Neural crest cell (in vitro differentiated cells): ENCODE measurements around the gene RAD54L. TPM values are rescaled to one million over a fixed set of nuclear protein-coding genes. Genes with fewer than 3 reads are reported as not detected.
A peak's percentile ranks its signal among the peaks of the same experiment; 100 is the strongest.
"Not testable (repeated sequence)": the region's sequence is repeated elsewhere in the genome, so short reads cannot be mapped to it uniquely, and the experiment has no call there.

ENCODE experiments used
- DNase-seq: peaks from one replicate; pipeline ENCODE4 v3.0.0; 2021; ENCODE audit warnings: low read depth, mixed read lengths, low spot score
- H3K27ac Mint-ChIP-seq: one replicate; pipeline ENCODE4 v1.8.0; 2021; ENCODE audit warnings: mild to moderate bottlenecking, mixed read lengths; ENCODE audit not compliant: unreplicated experiment
- H3K27me3 Mint-ChIP-seq: 2 replicates; pipeline ENCODE4 v1.8.0; 2021; ENCODE audit warnings: low read depth, mild to moderate bottlenecking, mixed read lengths
- H3K36me3 Mint-ChIP-seq: 2 replicates; pipeline ENCODE4 v1.8.0; 2021; ENCODE audit warnings: low read depth, mild to moderate bottlenecking, mixed read lengths
- H3K4me1 Mint-ChIP-seq: 2 replicates; pipeline ENCODE4 v1.8.0; 2021; ENCODE audit warnings: mixed read lengths
- H3K4me3 Mint-ChIP-seq: one replicate; pipeline ENCODE4 v1.8.0; 2021; ENCODE audit warnings: mild to moderate bottlenecking, mixed read lengths
- H3K9me3 Mint-ChIP-seq: 2 replicates; pipeline ENCODE4 v1.8.0; 2021; ENCODE audit warnings: mixed read lengths
- total RNA-seq: library from RNA; stranded (reverse); gene quantifications from 2 replicates; pipeline ENCODE4 v1.2.1, GENCODE V29; 2021
- TF ChIP-seq, protein P1 (sequence below): fragments of 200-600 bp; sonication (generic); conservative IDR thresholded peaks from 2 replicates; pipeline ENCODE4 v1.5.0; 2021; ENCODE audit warnings: antibody characterized with exemption, mild to moderate bottlenecking

RAD54L gene
- total RNA-seq, 1 donor from 2014 or later = 55.8 TPM

DNA sequence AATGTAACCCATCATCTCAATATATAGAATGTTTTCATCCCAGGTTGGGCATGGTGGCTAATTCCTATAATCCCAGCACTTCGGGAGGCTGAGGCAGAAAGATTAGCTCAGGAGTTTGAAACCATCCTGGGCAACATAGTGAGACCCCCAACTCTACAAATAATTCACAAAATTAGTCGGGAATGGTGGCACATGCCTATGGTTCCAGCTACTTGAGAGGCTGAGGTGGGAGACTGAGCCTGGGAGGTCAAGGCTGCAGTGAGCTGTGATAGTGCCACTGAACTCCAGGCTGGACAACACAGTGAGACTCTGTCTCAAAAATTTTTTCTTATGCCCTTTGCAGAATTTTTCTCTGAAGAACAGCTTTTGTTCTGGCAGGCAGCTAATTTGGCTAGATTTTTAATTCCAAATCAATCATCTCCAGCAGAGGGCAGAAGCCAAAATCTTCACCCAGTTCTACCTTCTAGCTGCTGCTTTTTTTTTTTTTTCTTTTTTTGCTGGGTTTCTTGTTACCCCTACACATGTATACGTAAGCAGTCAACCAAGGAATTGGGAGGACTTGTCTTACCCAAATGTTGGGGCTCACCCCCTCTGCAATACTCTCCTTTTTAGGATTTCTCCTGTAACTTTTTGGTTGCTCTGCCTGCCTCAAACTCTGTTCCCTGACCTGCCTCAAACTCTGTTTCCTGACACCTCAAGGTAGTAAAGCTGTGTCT lies 2.7 kb upstream of the RAD54L start:
- Mint-ChIP-seq H3K36me3 (peaks cover 5% of the 10 kb centered on the region), H3K4me1 (peaks cover 31% of the 10 kb centered on the region), H3K27me3 (no peaks in the 10 kb centered on the region), H3K4me3 (peak overlapping the region; percentile 44), H3K9me3 (peaks cover 5% of the 10 kb centered on the region), H3K27ac (no peak overlapping the region)
- no peak for DNase-seq
- TF ChIP-seq, protein P1, sequence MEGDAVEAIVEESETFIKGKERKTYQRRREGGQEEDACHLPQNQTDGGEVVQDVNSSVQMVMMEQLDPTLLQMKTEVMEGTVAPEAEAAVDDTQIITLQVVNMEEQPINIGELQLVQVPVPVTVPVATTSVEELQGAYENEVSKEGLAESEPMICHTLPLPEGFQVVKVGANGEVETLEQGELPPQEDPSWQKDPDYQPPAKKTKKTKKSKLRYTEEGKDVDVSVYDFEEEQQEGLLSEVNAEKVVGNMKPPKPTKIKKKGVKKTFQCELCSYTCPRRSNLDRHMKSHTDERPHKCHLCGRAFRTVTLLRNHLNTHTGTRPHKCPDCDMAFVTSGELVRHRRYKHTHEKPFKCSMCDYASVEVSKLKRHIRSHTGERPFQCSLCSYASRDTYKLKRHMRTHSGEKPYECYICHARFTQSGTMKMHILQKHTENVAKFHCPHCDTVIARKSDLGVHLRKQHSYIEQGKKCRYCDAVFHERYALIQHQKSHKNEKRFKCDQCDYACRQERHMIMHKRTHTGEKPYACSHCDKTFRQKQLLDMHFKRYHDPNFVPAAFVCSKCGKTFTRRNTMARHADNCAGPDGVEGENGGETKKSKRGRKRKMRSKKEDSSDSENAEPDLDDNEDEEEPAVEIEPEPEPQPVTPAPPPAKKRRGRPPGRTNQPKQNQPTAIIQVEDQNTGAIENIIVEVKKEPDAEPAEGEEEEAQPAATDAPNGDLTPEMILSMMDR = peak; percentile 53

DNA sequence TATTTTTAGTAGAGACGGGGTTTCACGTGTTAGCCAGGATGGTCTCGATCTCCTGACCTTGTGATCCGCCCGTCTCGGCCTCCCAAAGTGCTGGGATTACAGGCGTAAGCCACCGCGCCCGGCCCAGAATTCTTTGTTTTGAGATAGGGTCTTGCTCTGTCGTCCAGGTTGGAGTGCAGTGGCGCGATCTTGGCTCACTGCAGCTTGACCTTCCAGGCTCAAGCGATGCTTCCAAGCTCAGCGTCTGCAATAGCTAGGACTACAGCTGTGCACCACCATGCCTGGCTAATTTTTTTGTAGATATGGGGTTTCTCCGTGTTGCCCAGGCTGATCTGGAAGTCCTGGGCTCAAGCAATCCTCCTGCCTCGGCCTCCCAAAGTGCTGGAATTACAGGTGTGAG lies 1.4 kb upstream of the RAD54L start:
- not testable (repeated sequence) for H3K27me3 Mint-ChIP-seq, H3K9me3 Mint-ChIP-seq, DNase-seq, H3K27ac Mint-ChIP-seq, H3K36me3 Mint-ChIP-seq
- Mint-ChIP-seq H3K4me3 (peak overlapping the region; percentile 99), H3K4me1 (peaks cover 31% of the 10 kb centered on the region)

DNA sequence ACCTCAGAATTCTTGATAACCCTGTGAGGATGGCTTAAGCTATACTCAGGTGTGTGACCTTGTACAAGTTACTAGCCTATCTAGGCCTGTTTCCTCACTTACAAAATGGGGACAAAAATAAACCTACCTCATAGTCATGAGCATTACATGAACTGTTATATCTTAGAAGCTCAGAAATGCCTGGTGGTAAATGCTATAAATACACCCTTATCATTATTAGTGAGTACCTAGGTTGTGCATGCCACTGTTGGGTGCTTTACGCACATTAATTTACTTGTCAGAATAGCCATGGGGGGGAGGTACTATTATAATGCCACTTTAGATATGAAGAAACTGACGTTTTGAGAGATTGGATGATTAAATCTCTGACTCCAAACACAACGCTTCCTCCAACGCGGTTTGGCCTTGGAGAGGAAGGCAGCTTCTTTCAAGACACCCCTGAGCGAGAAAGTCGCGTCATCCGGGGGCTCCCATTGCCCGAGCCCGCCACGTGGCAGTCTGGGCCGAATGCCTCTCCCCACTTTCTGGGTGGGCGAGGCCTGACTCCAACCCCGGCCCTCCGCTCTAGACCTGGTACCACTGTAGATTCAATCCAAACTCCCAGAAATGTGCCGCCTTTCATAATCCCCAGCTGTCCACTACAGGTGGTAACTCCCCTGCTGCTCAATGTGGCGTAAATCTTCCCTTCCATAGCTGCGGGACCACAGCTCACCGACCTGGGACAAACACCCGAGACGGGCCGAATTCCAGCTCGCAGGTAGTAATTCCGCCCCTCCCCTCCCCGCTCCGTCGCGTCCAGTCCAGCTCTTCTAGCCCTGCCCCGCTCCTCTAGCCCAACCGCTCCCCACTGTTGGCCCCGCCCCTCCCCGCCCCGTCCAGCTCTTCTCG lies 771 bp upstream of the RAD54L start:
- TF ChIP-seq, protein P1 = no peak
- Mint-ChIP-seq H3K9me3 (peaks cover 5% of the 10 kb centered on the region), H3K4me1 (peaks cover 31% of the 10 kb centered on the region), H3K36me3 (peaks cover 5% of the 10 kb centered on the region), H3K4me3 (peak overlapping the region; percentile 99), H3K27ac (peak overlapping the region; percentile 92), H3K27me3 (no peaks in the 10 kb centered on the region)
- DNase-seq = no peak

DNA sequence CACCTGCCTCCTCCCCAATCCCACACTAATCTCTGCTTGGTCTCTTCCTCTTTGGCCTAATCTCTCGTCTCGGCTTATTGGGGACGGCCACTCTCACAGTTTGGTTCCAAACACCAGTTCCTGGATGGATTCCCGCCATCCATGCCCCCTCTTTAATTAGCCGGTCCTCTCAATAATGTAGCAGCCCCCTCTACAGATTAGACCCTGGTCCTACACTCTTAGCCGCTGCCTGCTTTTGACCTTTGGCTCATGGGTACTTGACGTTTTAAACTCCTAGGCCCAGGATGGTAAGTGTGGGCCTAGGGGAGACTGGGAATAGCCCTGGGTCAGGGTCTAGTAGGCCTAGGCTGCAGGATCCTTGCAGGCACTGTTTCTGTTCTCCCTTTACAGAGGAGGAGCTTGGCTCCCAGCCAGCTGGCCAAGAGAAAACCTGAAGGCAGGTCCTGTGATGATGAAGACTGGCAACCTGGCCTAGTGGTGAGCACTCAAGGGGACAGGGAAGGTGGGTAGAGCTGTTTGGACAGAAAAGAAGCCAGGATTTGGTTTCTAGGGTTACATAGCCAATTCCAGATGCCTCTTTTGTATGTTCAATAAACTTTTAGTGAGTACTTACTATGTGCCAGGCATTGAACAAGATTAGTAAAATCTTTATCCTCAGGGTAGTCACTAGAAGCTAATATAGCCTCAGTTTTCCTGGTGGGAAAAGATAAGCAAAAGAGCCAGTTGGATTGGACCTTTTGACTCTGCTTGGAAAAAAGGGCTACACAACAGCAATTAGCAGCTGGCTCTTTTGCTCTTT lies 758 bp downstream of the RAD54L start:
- peaks cover 39% of the 10 kb centered on the region for H3K4me1 Mint-ChIP-seq
- peak overlapping the region; percentile 99 for H3K27ac Mint-ChIP-seq
- peak overlapping the region; percentile 99 for H3K4me3 Mint-ChIP-seq
- peak; percentile 24 for DNase-seq
- H3K36me3 Mint-ChIP-seq = peaks cover 6% of the 10 kb centered on the region
- no peaks in the 10 kb centered on the region for H3K27me3 Mint-ChIP-seq
- H3K9me3 Mint-ChIP-seq = no peaks in the 10 kb centered on the region
- TF ChIP-seq, protein P1 = peak; percentile 43

DNA sequence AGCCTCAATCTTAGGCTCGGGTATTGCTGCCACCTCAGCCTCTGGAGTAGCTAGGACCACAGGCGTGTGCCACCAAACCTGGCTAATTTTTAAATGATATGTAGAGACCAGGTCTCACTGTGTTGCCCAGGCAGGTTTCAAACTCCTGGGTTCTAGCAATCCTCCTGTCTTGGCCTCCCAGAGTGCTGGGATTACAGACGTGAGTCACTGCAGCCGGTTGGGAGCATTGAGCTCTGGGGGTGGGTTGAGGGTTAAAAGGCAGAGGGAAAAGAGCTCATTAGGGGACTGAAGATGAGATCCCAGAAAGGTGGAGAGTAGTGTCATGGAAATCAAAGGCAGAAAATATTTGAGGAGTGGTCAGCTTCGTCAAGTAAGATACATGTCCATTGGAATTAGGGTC lies 7.1 kb downstream of the RAD54L start:
- DNase-seq = no peak
- Mint-ChIP-seq H3K9me3 (no peaks in the 10 kb centered on the region), H3K27ac (no peak overlapping the region), H3K4me1 (peaks cover 9% of the 10 kb centered on the region), H3K27me3 (no peaks in the 10 kb centered on the region), H3K4me3 (no peak overlapping the region), H3K36me3 (peaks cover 10% of the 10 kb centered on the region)
- TF ChIP-seq, protein P1 = no peak
